SU-DHL-6 (cell line): Measurements from ENCODE around the gene WDR86.

Source experiments
- H2AFZ ChIP-seq: fragments of 200-600 bp; sonication (generic); 2 replicates; pipeline ENCODE4 v1.6.1; 2014; ENCODE audit warnings: low read depth, mild to moderate bottlenecking, moderate library complexity, mixed read lengths, antibody characterized with exemption, low read length; ENCODE audit not compliant: severe bottlenecking
- H3F3A ChIP-seq: fragments of 200-600 bp; shearing (Covaris generic); 2 replicates; pipeline ENCODE4 v1.6.0; 2016; ENCODE audit warnings: antibody characterized with exemption, mild to moderate bottlenecking; ENCODE audit not compliant: insufficient read depth
- H3K27ac ChIP-seq: fragments of 200-600 bp; sonication (generic); 2 replicates; pipeline ENCODE4 v1.5.1; 2016; ENCODE audit warnings: low read depth, mild to moderate bottlenecking, low read length, moderate library complexity, mixed read lengths
- H3K27me3 ChIP-seq: fragments of 200-600 bp; sonication (generic), shearing (Covaris generic); 2 replicates; pipeline ENCODE4 v1.6.0; 2014; ENCODE audit warnings: mild to moderate bottlenecking, low read length
- H3K36me3 ChIP-seq: fragments of 200-600 bp; sonication (generic); 2 replicates; pipeline ENCODE4 v1.6.1; 2014; ENCODE audit warnings: mild to moderate bottlenecking, low read length, mixed read lengths
- H3K4me2 ChIP-seq: fragments of 300-600, 200-600 bp; shearing (Covaris generic), sonication (generic); 2 replicates; pipeline ENCODE4 v1.6.0; 2014; ENCODE audit warnings: low read length, low read depth, mild to moderate bottlenecking; ENCODE audit not compliant: poor library complexity, severe bottlenecking
- H3K4me3 ChIP-seq: fragments of 200-600 bp; sonication (generic); 2 replicates; pipeline ENCODE4 v1.5.1; 2014; ENCODE audit warnings: antibody characterized with exemption, low read length, mild to moderate bottlenecking, mixed read lengths; ENCODE audit not compliant: insufficient read depth, poor library complexity, severe bottlenecking
- H3K79me2 ChIP-seq: fragments of 200-600 bp; sonication (generic); 2 replicates; pipeline ENCODE4 v1.6.1; 2014; ENCODE audit warnings: mild to moderate bottlenecking, low read length, moderate library complexity; ENCODE audit not compliant: insufficient read depth
- H3K9ac ChIP-seq: fragments of 200-600 bp; sonication (generic); 2 replicates; pipeline ENCODE4 v1.7.0; 2014; ENCODE audit warnings: mild to moderate bottlenecking, low read length
- H3K9me2 ChIP-seq: fragments of 200-600 bp; sonication (generic); replicated peaks from 2 replicates; pipeline ENCODE4 v1.6.1; 2014; ENCODE audit warnings: low read length; ENCODE audit not compliant: insufficient read depth
- H3K9me3 ChIP-seq: fragments of 200-600 bp; sonication (generic); 2 replicates; pipeline ENCODE4 v1.6.1; 2014; ENCODE audit warnings: low read length, mixed read lengths; ENCODE audit not compliant: insufficient read depth
- H4K20me1 ChIP-seq: fragments of 200-600 bp; sonication (generic); 2 replicates; pipeline ENCODE4 v1.6.1; 2014; ENCODE audit warnings: low read depth, mild to moderate bottlenecking, antibody characterized with exemption, low read length, moderate library complexity, mixed read lengths
- CTCF ChIP-seq: fragments of 200-600 bp; sonication (generic); IDR thresholded peaks from one replicate; pipeline ENCODE4 v1.5.1; 2017; ENCODE audit warnings: antibody characterized with exemption, mild to moderate bottlenecking, low read length, moderate library complexity; ENCODE audit not compliant: insufficient read depth, poor library complexity, severe bottlenecking
- EZH2phosphoT487 ChIP-seq: fragments of 200-600 bp; sonication (generic), shearing (Covaris generic); conservative IDR thresholded peaks from 2 replicates; pipeline ENCODE4 v1.6.1; 2018; ENCODE audit warnings: mild to moderate bottlenecking, antibody characterized with exemption, low read length, moderate library complexity, mixed read lengths

WDR86 gene

GRCh38 chr7:151416941-151417315 is 7.1 kb upstream of the WDR86 start:
- Histone ChIP-seq H3F3A (no peaks in the 10 kb centered on the region), H3K9ac (no peak overlapping the region), H2AFZ (no peak overlapping the region), H3K9me3 (no peaks in the 10 kb centered on the region; the same call in 1 of the 2 replicates), H3K27ac (no peak overlapping the region), H4K20me1 (no peaks in the 10 kb centered on the region), H3K36me3 (no peaks in the 10 kb centered on the region), H3K9me2 (no peaks in the 10 kb centered on the region), H3K4me2 (no peak overlapping the region), H3K27me3 (no peaks in the 10 kb centered on the region), H3K4me3 (no peak overlapping the region), H3K79me2 (no peaks in the 10 kb centered on the region)
- TF ChIP-seq EZH2phosphoT487 (no peak), CTCF (no peak)

GRCh38 chr7:151416112-151416940 is 6.5 kb upstream of the WDR86 start:
- Histone ChIP-seq H3K36me3 (no peaks in the 10 kb centered on the region), H3K79me2 (no peaks in the 10 kb centered on the region), H4K20me1 (no peaks in the 10 kb centered on the region), H3K4me3 (no peak overlapping the region), H2AFZ (no peak overlapping the region), H3K9ac (no peak overlapping the region), H3K9me2 (no peaks in the 10 kb centered on the region), H3K4me2 (no peak overlapping the region), H3K27ac (no peak overlapping the region), H3K27me3 (no peaks in the 10 kb centered on the region), H3F3A (no peaks in the 10 kb centered on the region), H3K9me3 (no peaks in the 10 kb centered on the region; the same call in 1 of the 2 replicates)
- no peak for TF ChIP-seq EZH2phosphoT487
- no peak for TF ChIP-seq CTCF

GRCh38 chr7:151415375-151416105 is 5.7 kb upstream of the WDR86 start:
- no peaks in the 10 kb centered on the region for H4K20me1 ChIP-seq
- no peaks in the 10 kb centered on the region for H3K9me2 ChIP-seq
- no peaks in the 10 kb centered on the region for H3K79me2 ChIP-seq
- no peaks in the 10 kb centered on the region for H3F3A ChIP-seq
- no peak overlapping the region for H3K9ac ChIP-seq
- no peaks in the 10 kb centered on the region for H3K36me3 ChIP-seq
- no peak overlapping the region for H3K27ac ChIP-seq
- TF ChIP-seq CTCF (no peak), EZH2phosphoT487 (no peak)
- no peaks in the 10 kb centered on the region for H3K27me3 ChIP-seq
- H3K4me3 ChIP-seq, result no peak overlapping the region
- no peak overlapping the region for H3K4me2 ChIP-seq
- H2AFZ ChIP-seq, result no peak overlapping the region
- no peaks in the 10 kb centered on the region; the same call in 1 of the 2 replicates for H3K9me3 ChIP-seq
